Measurements from ENCODE around the gene PTPN1. TPM values are rescaled to one million over a fixed set of nuclear protein-coding genes. Genes with fewer than 3 reads are reported as not detected.

The PTPN1 gene
- total and polyA plus RNA-seq, 2 donors (not counting 1 experiment from before 2014, with no cell fraction given) = 20.0 to 28.7 TPM

GRCh38 chr20:50552979-50553378, 42.8 kb downstream of the PTPN1 start:
- Histone ChIP-seq H3K27ac (ENCODE audit: insufficient read depth, low read length) (no peak overlapping the region), H3K9ac (ENCODE audit: insufficient read depth, low read length) (no peak overlapping the region), H3K4me3 (replicated peaks in 1 of 4; ENCODE audit: control extremely low read depth in 1 of 4, insufficient read depth in 1 of 4, low read depth in 3 of 4, low read length in 4 of 4) (no peak overlapping the region), H3K79me2 (ENCODE audit: control insufficient read depth, insufficient read depth, low read length) (peaks cover 28% of the 10 kb centered on the region), H3K9me3 (ENCODE audit: control insufficient read depth, insufficient read depth, low read depth, low read length) (no peaks in the 10 kb centered on the region), H3K36me3 (ENCODE audit: control insufficient read depth, insufficient read depth, low read length) (no peaks in the 10 kb centered on the region), H2AFZ (ENCODE audit: low read length) (no peak overlapping the region), H3K4me1 (ENCODE audit: control insufficient read depth, extremely low read depth, insufficient read depth, low read length) (peaks cover 2% of the 10 kb centered on the region), H3K27me3 (ENCODE audit: control insufficient read depth, insufficient read depth, low read length) (no peaks in the 10 kb centered on the region), H3K4me2 (ENCODE audit: extremely low read depth, insufficient read depth, low read length) (no peak overlapping the region), H4K20me1 (ENCODE audit: control insufficient read depth, extremely low read depth, insufficient read depth, low read length) (no peaks in the 10 kb centered on the region)
- TF ChIP-seq EZH2 (IDR thresholded peaks at IDR 0.05; ENCODE audit: low read length, missing control alignments) (no peak), CTCF (conservative IDR thresholded peaks at IDR 0.05 in 1 of 2, IDR thresholded peaks at IDR 0.05 in 1 of 2; ENCODE audit: low read depth in 1 of 2, low read length in 2 of 2) (no peak)
- no peak for DNase-seq (ENCODE audit: low read depth in 2 of 2)

GRCh38 chr20:50554694-50555579, 44.8 kb downstream of the PTPN1 start:
- TF ChIP-seq EZH2 (IDR thresholded peaks at IDR 0.05; ENCODE audit: low read length, missing control alignments) = no peak
- no peak for TF ChIP-seq CTCF (conservative IDR thresholded peaks at IDR 0.05 in 1 of 2, IDR thresholded peaks at IDR 0.05 in 1 of 2; ENCODE audit: low read depth in 1 of 2, low read length in 2 of 2)
- Histone ChIP-seq H3K79me2 (ENCODE audit: control insufficient read depth, insufficient read depth, low read length) (peaks cover 29% of the 10 kb centered on the region), H3K9me3 (ENCODE audit: control insufficient read depth, insufficient read depth, low read depth, low read length) (no peaks in the 10 kb centered on the region), H3K27ac (ENCODE audit: insufficient read depth, low read length) (no peak overlapping the region), H3K4me1 (ENCODE audit: control insufficient read depth, extremely low read depth, insufficient read depth, low read length) (peaks cover 6% of the 10 kb centered on the region), H2AFZ (ENCODE audit: low read length) (no peak overlapping the region), H3K4me2 (ENCODE audit: extremely low read depth, insufficient read depth, low read length) (no peak overlapping the region), H3K4me3 (replicated peaks in 1 of 4; ENCODE audit: control extremely low read depth in 1 of 4, insufficient read depth in 1 of 4, low read depth in 3 of 4, low read length in 4 of 4) (no peak overlapping the region), H3K27me3 (ENCODE audit: control insufficient read depth, insufficient read depth, low read length) (no peaks in the 10 kb centered on the region), H3K9ac (ENCODE audit: insufficient read depth, low read length) (no peak overlapping the region), H3K36me3 (ENCODE audit: control insufficient read depth, insufficient read depth, low read length) (no peaks in the 10 kb centered on the region), H4K20me1 (ENCODE audit: control insufficient read depth, extremely low read depth, insufficient read depth, low read length) (no peaks in the 10 kb centered on the region)
- DNase-seq (ENCODE audit: low read depth in 2 of 2) = no peak

- no peaks in the 10 kb centered on the region for H3K9me3 ChIP-seq (ENCODE audit: control insufficient read depth, insufficient read depth, low read depth, low read length)
- H3K4me1 ChIP-seq (ENCODE audit: control insufficient read depth, extremely low read depth, insufficient read depth, low read length) = peaks cover 8% of the 10 kb centered on the region
- no peak overlapping the region for H3K27ac ChIP-seq (ENCODE audit: insufficient read depth, low read length)
- no peak overlapping the region for H3K4me3 ChIP-seq (replicated peaks in 1 of 4; ENCODE audit: control extremely low read depth in 1 of 4, insufficient read depth in 1 of 4, low read depth in 3 of 4, low read length in 4 of 4)
- no peaks in the 10 kb centered on the region for H3K36me3 ChIP-seq (ENCODE audit: control insufficient read depth, insufficient read depth, low read length)
- H3K27me3 ChIP-seq (ENCODE audit: control insufficient read depth, insufficient read depth, low read length) = no peaks in the 10 kb centered on the region
- no peak for TF ChIP-seq EZH2 (IDR thresholded peaks at IDR 0.05; ENCODE audit: low read length, missing control alignments)
- no peaks in the 10 kb centered on the region for H4K20me1 ChIP-seq (ENCODE audit: control insufficient read depth, extremely low read depth, insufficient read depth, low read length)
- H3K9ac ChIP-seq (ENCODE audit: insufficient read depth, low read length) = no peak overlapping the region
- DNase-seq (ENCODE audit: low read depth in 2 of 2) = no peak
- no peak overlapping the region for H2AFZ ChIP-seq (ENCODE audit: low read length)
- peaks cover 33% of the 10 kb centered on the region for H3K79me2 ChIP-seq (ENCODE audit: control insufficient read depth, insufficient read depth, low read length)
- no peak overlapping the region for H3K4me2 ChIP-seq (ENCODE audit: extremely low read depth, insufficient read depth, low read length)
Observed at GRCh38 chr20:50555662-50556061, 45.5 kb downstream of the PTPN1 start.
